ENCODE data around the gene FAAP20. TPM values are rescaled to one million over a fixed set of nuclear protein-coding genes. Genes with fewer than 3 reads are reported as not detected.

FAAP20 gene
- total and polyA plus RNA-seq, 2 experiments from 2014 or later, result 24.9 to 117 TPM

DNA sequence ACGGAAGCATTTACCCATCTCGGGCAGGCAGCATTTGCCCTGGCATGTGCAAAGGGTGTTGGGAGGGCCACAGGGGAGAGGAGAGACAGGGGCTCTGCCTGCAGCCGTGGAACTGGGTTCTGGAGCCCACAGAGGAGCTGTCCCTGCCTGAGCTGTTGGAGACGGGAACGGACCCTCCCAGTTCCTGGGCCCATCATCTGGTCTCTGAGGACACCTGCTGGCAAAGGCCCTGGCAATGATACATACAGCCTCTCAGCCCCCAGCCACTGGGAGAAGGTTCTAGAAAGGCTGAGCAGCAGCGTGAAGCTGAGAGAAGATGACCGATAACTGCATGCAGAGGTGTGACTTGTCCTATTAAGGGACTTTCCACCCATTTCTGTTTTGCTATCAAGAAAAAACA is 31.4 kb downstream of the FAAP20 start:
- DNase-seq (ENCODE audit: low spot score), result no peak
- Histone ChIP-seq H3K27ac (no peak overlapping the region), H3K4me2 (no peak overlapping the region), H4K20me1 (ENCODE audit: insufficient read depth, poor library complexity, severe bottlenecking) (no peaks in the 10 kb centered on the region), H3K4me1 (ENCODE audit: insufficient read depth) (no peaks in the 10 kb centered on the region), H3K9me3 (ENCODE audit: low read depth) (no peaks in the 10 kb centered on the region), H3K27me3 (no peaks in the 10 kb centered on the region), H3K4me3 (no peak overlapping the region), H3K9me2 (replicated peaks; ENCODE audit: insufficient read depth) (no peaks in the 10 kb centered on the region), H3K79me2 (no peaks in the 10 kb centered on the region), H3K36me3 (replicated peaks; ENCODE audit: insufficient read depth, low read depth) (no peaks in the 10 kb centered on the region), H2AFZ (no peak overlapping the region)
- TF ChIP-seq EZH2 (IDR thresholded peaks at IDR 0.05; ENCODE audit: borderline replicate concordance) (no peak), EZH2phosphoT487 (IDR thresholded peaks at IDR 0.05; ENCODE audit: low read depth, severe bottlenecking, unreplicated experiment) (no peak)
- TF ChIP-seq, protein P1, sequence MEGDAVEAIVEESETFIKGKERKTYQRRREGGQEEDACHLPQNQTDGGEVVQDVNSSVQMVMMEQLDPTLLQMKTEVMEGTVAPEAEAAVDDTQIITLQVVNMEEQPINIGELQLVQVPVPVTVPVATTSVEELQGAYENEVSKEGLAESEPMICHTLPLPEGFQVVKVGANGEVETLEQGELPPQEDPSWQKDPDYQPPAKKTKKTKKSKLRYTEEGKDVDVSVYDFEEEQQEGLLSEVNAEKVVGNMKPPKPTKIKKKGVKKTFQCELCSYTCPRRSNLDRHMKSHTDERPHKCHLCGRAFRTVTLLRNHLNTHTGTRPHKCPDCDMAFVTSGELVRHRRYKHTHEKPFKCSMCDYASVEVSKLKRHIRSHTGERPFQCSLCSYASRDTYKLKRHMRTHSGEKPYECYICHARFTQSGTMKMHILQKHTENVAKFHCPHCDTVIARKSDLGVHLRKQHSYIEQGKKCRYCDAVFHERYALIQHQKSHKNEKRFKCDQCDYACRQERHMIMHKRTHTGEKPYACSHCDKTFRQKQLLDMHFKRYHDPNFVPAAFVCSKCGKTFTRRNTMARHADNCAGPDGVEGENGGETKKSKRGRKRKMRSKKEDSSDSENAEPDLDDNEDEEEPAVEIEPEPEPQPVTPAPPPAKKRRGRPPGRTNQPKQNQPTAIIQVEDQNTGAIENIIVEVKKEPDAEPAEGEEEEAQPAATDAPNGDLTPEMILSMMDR (IDR thresholded peaks at IDR 0.05; ENCODE audit: poor library complexity), result no peak
- 91% methylated on average over 7 of the region's 7 CpGs for WGBS (ENCODE audit: low lambda C conversion rate, missing lambda C conversion rate)

DNA sequence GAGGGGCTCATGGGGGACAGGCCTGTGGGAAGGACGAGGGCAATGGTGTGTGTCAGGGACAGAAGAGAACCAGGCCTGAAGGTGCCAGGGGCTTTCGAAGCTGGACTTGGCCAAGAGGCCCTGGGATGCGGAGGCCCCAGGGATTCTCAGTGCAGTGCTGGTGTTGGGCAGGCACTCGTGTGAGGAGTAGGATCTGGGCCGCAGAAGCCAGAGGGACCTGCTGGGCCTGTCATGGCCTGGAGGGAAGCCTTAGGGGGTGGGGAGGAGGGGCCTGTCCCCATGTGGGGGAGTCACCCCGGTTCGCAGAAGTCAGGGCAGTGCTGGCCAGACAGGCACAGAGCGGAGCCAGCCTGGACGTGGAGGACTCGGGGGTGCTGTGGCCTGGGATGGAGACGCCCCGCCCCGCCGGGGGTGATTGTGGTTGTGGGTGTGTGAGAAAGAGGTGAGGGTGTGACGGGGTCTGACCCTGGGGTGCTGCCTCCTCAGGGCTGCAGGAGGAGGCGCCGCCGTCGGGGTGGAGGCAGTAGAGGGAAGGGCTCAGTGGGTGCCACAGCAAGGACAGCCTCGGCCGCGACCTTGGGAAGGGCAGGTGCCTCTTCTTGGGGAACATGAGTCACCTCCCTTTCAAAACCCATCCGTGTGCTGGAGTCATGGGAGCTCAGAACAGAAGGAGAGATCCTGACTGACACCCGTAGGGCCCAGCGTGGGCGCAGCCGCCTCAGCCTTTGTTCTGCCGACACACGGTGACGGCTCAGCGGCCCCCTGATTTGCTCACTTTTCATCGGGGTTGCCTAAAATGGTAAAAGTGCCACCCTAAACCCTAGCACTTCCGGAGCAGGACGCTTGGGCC is 33.9 kb downstream of the FAAP20 start:
- Histone ChIP-seq H2AFZ (no peak overlapping the region), H3K27ac (peak overlapping the region; percentile 40), H3K79me2 (no peaks in the 10 kb centered on the region), H3K36me3 (replicated peaks; ENCODE audit: insufficient read depth, low read depth) (no peaks in the 10 kb centered on the region), H3K9me3 (ENCODE audit: low read depth) (no peaks in the 10 kb centered on the region), H3K4me2 (no peak overlapping the region), H3K9me2 (replicated peaks; ENCODE audit: insufficient read depth) (no peaks in the 10 kb centered on the region), H4K20me1 (ENCODE audit: insufficient read depth, poor library complexity, severe bottlenecking) (no peaks in the 10 kb centered on the region), H3K4me1 (ENCODE audit: insufficient read depth) (no peaks in the 10 kb centered on the region), H3K4me3 (no peak overlapping the region), H3K27me3 (no peaks in the 10 kb centered on the region)
- no peak for DNase-seq (ENCODE audit: low spot score)
- WGBS (ENCODE audit: low lambda C conversion rate, missing lambda C conversion rate), result 93% methylated on average over 21 of the region's 34 CpGs
- TF ChIP-seq EZH2phosphoT487 (IDR thresholded peaks at IDR 0.05; ENCODE audit: low read depth, severe bottlenecking, unreplicated experiment), result no peak

DNA sequence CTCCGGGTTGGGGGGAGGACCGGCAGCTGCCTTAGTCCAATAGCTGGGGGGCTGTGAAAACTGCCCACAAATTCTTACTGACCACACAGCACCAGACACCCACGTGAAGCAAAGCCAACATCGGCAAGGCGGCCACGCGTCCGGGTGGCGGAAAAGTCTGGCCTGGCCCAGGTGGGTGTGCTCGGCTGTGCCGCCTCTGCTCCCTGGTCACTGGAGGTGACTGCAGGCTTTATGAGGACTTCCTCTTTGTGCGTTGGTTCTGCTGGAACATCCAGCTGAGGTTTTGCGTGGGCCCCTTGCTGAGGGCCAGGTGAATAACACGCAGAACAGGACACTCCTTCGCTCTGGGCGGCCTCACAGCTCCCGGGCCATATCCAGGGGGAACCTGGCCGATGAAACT is 35.4 kb downstream of the FAAP20 start:
- Histone ChIP-seq H3K9me3 (ENCODE audit: low read depth) (no peaks in the 10 kb centered on the region), H3K79me2 (no peaks in the 10 kb centered on the region), H3K4me1 (ENCODE audit: insufficient read depth) (no peaks in the 10 kb centered on the region), H3K36me3 (replicated peaks; ENCODE audit: insufficient read depth, low read depth) (no peaks in the 10 kb centered on the region), H4K20me1 (ENCODE audit: insufficient read depth, poor library complexity, severe bottlenecking) (no peaks in the 10 kb centered on the region), H3K27me3 (no peaks in the 10 kb centered on the region), H3K4me3 (no peak overlapping the region), H2AFZ (no peak overlapping the region), H3K4me2 (no peak overlapping the region), H3K27ac (no peak overlapping the region), H3K9me2 (replicated peaks; ENCODE audit: insufficient read depth) (no peaks in the 10 kb centered on the region)
- TF ChIP-seq EZH2 (IDR thresholded peaks at IDR 0.05; ENCODE audit: borderline replicate concordance) (no peak), EZH2phosphoT487 (IDR thresholded peaks at IDR 0.05; ENCODE audit: low read depth, severe bottlenecking, unreplicated experiment) (no peak)
- DNase-seq (ENCODE audit: low spot score), result no peak
- WGBS (ENCODE audit: low lambda C conversion rate, missing lambda C conversion rate), result 90% methylated on average over 18 of the region's 18 CpGs

DNA sequence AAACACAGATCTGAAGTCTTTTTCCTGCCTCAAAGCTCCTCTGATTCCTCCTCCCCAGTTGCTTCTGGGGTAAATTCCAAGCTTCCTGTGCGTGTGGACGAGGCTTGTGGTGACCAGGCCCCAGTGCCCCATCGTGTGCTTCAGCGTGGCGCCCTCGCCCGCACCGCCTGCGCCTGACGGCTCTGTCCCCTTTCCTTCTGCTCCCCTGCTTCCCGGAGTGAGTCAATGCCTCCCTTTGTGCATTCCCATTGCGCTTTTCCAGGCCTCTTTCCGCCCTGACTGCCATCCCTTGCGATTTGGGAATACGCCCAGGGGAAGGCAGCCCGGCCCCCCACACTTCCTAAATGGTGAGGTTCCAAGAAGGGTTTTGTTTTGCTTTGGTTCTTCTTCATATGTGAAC is 36.3 kb downstream of the FAAP20 start:
- 92% methylated on average over 16 of the region's 16 CpGs for WGBS (ENCODE audit: low lambda C conversion rate, missing lambda C conversion rate)
- Histone ChIP-seq H2AFZ (no peak overlapping the region), H3K4me3 (no peak overlapping the region), H3K27me3 (no peaks in the 10 kb centered on the region), H3K79me2 (no peaks in the 10 kb centered on the region), H3K4me2 (no peak overlapping the region), H3K9me3 (ENCODE audit: low read depth) (no peaks in the 10 kb centered on the region), H3K36me3 (replicated peaks; ENCODE audit: insufficient read depth, low read depth) (no peaks in the 10 kb centered on the region), H4K20me1 (ENCODE audit: insufficient read depth, poor library complexity, severe bottlenecking) (no peaks in the 10 kb centered on the region), H3K27ac (no peak overlapping the region), H3K4me1 (ENCODE audit: insufficient read depth) (no peaks in the 10 kb centered on the region), H3K9me2 (replicated peaks; ENCODE audit: insufficient read depth) (no peaks in the 10 kb centered on the region)
- TF ChIP-seq EZH2phosphoT487 (IDR thresholded peaks at IDR 0.05; ENCODE audit: low read depth, severe bottlenecking, unreplicated experiment), result no peak
- no peak for TF ChIP-seq EZH2 (IDR thresholded peaks at IDR 0.05; ENCODE audit: borderline replicate concordance)
- TF ChIP-seq, protein P1 (IDR thresholded peaks at IDR 0.05; ENCODE audit: poor library complexity), result no peak
- no peak for DNase-seq (ENCODE audit: low spot score)

All from hepatocyte (in vitro differentiated cells).